NK-92 treated with Interleukin-12 subunit alpha and Interleukin-12 subunit beta, amount 100 ng/mL, for 24 hours (cell line): ENCODE measurements around the gene NRXN2.
"Not testable (repeated sequence)": the region's sequence is repeated elsewhere in the genome, so short reads cannot be mapped to it uniquely, and the experiment has no call there.

ENCODE experiments used
- DNase-seq: peaks from one replicate; lab custom pipeline; 2025; lab: John Stamatoyannopoulos, UW

The NRXN2 gene

DNA sequence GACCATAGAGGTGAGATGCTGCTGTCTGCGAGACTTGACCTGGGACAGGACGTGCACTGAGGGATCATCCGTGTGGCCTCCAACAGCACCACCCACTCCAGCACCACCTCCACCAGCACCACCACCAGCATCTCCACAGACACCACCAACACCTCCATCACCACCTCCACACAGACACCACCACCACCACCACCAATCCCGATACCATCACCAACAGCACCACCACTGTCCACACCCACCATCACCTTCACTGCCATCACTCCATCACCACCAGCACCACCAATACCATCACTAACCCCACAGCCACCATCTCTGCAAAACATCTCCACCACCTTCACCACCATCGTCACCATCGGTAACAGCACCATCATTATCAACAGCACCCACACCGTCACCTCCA, 158.6 kb downstream of the NRXN2 start:
- DNase-seq: no peak

DNA sequence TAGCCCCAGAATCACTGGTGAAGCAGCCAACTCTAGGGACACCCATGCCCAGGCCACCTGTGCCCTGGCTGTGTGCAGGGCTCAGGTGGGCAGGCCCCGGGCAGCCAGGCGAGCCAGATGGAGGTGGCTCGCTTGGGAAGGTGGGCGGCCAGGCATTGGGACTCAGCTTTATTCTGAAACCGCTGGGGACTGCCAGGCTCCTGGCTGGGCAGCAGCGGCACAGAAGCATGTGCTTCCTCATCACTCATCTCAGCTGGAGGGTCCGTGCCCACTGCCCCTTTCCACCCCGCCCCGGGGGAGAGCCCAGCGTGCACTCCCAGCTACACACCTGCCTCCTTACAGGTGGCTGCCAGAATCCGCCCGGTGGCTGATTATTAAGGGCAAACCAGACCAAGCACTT, 159.0 kb downstream of the NRXN2 start:
- no peak for DNase-seq

DNA sequence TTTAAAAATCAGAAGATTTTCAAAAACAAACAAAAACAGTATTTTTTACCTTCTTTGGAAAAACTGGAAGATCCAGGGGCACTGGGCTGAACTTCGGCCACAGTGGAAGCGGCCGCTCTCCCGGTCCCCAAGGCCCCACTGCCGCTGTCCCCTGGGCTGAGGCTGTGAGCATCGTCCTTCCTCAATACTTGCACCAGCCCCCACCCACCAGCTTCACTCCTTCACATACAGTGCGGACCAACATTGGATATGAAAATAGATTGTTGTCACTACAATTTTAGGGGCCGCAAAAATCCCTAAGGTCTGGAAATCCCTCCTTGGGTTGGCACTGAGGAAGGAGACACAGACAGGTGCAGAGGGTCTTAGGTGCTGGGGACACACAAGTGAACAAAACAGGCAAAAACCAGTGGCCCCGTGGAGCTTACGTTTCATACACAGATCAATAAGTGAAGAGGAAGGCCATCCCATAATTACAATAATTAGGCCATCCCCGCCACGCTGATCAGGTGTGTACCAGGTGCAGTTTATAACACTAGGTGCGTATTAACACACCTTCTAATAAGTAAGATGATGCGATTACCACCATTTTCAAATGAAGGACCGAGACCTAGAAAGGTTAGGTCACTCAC, 160.2 kb downstream of the NRXN2 start:
- no peak for DNase-seq

GRCh38 chr11:64561984-64562722, 160.8 kb downstream of the NRXN2 start:
- no peak for DNase-seq

DNA sequence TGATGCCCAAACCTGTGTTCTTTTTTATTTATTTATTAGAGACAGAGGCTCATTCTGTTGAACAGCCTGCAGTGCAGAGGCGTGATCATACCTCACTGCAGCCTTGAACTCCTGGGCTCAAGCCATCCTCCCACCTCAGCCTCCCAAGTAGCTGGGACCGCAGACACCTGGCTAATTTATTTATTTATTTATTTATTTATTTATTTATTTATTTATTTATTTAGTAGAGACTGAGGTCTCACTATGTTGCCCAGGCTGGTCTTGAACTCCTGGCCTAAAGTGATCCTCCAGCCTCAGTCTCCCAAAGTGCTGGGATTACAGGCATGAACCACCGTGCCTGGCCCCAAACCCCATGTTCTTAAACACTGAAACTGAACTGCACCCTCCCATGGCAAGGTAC, 161.6 kb downstream of the NRXN2 start:
- not testable (repeated sequence) for DNase-seq

GRCh38 chr11:64560941-64561340, 162.1 kb downstream of the NRXN2 start:
- no peak for DNase-seq

DNA sequence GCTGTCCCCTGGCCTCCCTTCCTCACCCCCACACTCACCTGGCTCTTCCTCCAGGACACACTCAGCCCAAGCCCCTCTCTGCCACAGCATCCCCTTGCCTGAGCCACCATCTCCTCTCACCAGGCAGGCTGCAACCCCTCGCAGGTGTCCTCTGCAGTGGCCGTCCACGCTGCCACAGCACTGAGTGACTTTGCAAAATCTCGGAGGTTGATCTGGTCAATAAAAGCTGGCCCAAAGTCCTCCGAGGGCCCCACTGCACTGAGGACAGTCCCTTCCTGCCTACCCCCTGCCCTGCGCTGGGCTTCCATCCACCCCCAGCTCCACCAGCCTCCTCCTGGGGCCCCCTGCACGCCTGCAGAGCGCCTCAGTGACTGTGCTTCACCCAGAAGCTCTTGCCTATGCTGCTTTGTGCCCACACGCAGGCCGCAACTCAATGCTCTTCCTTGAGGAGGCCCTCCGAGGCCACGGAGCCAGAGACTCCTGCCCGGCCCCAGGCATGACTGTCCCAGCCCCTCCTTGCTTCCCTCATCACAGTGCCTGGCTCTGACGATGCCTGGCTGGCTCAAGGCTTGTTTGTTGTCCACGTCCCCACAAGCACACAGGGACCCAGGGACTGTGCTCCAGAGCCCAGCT, 162.7 kb downstream of the NRXN2 start:
- DNase-seq: no peak

- DNase-seq: no peak
Measured at GRCh38 chr11:64559351-64560138, 163.5 kb downstream of the NRXN2 start.

DNA sequence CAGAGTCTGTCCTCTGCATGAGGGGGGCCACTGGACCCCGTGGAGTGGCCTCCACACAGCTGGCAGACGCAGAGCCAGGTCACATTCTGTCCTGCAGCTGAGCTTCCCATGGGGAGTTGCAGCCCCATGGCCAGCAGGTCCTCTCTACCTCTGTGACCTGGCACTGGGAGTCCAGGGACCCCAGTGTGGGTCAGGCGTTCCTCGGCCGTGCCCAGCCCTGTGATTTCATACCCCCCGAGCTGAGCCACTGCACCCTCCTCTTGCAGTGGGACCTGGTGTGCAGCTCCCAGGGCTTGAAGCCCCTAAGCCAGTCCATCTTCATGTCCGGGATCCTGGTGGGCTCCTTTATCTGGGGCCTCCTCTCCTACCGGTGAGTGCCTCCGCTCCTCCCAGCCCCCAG, 164.1 kb downstream of the NRXN2 start:
- no peak for DNase-seq

DNA sequence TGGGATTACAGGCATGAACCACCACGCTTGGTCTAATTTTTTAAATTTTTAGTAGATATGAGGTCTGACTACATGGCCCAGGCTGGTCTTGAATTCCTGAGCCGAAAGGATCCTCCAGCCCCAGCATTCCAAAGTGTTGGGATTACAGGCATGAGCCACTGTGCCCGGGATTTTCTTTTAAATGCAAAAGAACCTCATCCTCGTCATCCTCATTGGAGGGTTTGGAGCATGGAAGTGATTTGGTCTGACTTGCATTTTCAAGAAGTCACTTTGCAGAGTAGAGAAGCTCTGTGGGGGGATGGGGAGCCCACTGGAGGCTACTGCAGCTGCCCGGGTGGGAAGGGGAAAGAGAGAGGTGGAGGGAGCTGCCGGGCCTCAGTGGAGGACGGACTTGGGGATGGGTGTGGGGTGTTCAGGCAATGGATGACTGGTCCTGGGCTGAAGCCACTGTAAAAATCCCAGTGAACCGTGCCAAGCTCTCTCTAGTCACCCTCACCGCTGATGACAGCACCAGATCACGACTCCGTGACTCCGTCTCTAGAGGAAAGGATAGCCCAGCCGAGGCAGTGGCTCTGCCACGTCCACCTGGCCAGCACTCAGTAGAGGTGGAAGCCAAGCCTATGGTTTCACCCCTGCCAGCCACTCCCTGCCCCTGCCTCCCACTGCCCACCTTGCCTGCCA, 164.8 kb downstream of the NRXN2 start:
- DNase-seq: no peak

- DNase-seq: no peak
Measured at GRCh38 chr11:64556721-64557250, 166.2 kb downstream of the NRXN2 start.
